GM23338 (cell line): ENCODE measurements around the gene ADGRG1. TPM values are rescaled to one million over a fixed set of nuclear protein-coding genes. Genes with fewer than 3 reads are reported as not detected.

ENCODE experiments used
- ATAC-seq: fragments of 200-7000 bp; cut with Tn5 transposase; 3 replicates; pipeline ENCODE4 v1.9.1; 2020
- DNase-seq: peaks from one replicate; pipeline ENCODE4 v3.0.0-alpha.2; 2015; ENCODE audit warnings: low spot score
- H2AFZ ChIP-seq: fragments of 200-600 bp; sonication (generic); 2 replicates; pipeline ENCODE4 v1.8.0; 2016; ENCODE audit warnings: antibody characterized with exemption, mild to moderate bottlenecking, moderate library complexity
- H3F3A ChIP-seq: fragments of 200-600 bp; sonication (generic); replicated peaks from 2 replicates; pipeline ENCODE4 v1.8.0; 2017; ENCODE audit warnings: antibody characterized with exemption, mixed run types, low read depth
- H3K27ac ChIP-seq: fragments of 200-600 bp; sonication (generic); 2 replicates; pipeline ENCODE4 v1.6.1; 2016; ENCODE audit warnings: low read depth
- H3K27me3 ChIP-seq: fragments of 200-600 bp; sonication (generic); 2 replicates; pipeline ENCODE4 v1.8.0; 2016; ENCODE audit warnings: mild to moderate bottlenecking, mixed run types, moderate library complexity; ENCODE audit not compliant: insufficient read depth
- H3K36me3 ChIP-seq: fragments of 200-600 bp; sonication (generic); 2 replicates; pipeline ENCODE4 v1.8.0; 2016; ENCODE audit warnings: mild to moderate bottlenecking; ENCODE audit not compliant: insufficient read depth
- H3K4me1 ChIP-seq: fragments of 200-600 bp; sonication (generic); 2 replicates; pipeline ENCODE4 v1.8.0; 2016; ENCODE audit warnings: mild to moderate bottlenecking, moderate library complexity; ENCODE audit not compliant: insufficient read depth
- H3K4me2 ChIP-seq: fragments of 200-600 bp; sonication (generic); 2 replicates; pipeline ENCODE4 v1.7.1; 2017; ENCODE audit warnings: mixed run types
- H3K4me3 ChIP-seq: fragments of 200-600 bp; sonication (generic); 2 replicates; pipeline ENCODE4 v1.6.1; 2016; ENCODE audit warnings: mixed run types
- H3K79me2 ChIP-seq: fragments of 200-600 bp; sonication (generic); replicated peaks from 2 replicates; pipeline ENCODE4 v1.8.0; 2017; ENCODE audit warnings: mild to moderate bottlenecking; ENCODE audit not compliant: insufficient read depth
- H3K9me2 ChIP-seq: fragments of 200-600 bp; sonication (generic); 2 replicates; pipeline ENCODE4 v1.8.0; 2017; ENCODE audit not compliant: insufficient read depth
- H4K20me1 ChIP-seq: fragments of 200-600 bp; sonication (generic); replicated peaks from 2 replicates; pipeline ENCODE4 v1.8.0; 2017; ENCODE audit warnings: mild to moderate bottlenecking; ENCODE audit not compliant: insufficient read depth
- H3K27ac Mint-ChIP-seq: 2 replicates; pipeline ENCODE4 v1.8.0; 2020; ENCODE audit warnings: inconsistent platforms, mild to moderate bottlenecking, moderate library complexity, mixed read lengths
- H3K27me3 Mint-ChIP-seq: 3 replicates; pipeline ENCODE4 v1.8.0; 2022; ENCODE audit warnings: low read depth, mild to moderate bottlenecking, moderate library complexity, mixed read lengths, inconsistent platforms; ENCODE audit not compliant: insufficient read depth, poor library complexity
- H3K36me3 Mint-ChIP-seq: 3 replicates; pipeline ENCODE4 v1.8.0; 2021; ENCODE audit warnings: low read depth, mild to moderate bottlenecking, inconsistent platforms, moderate library complexity, mixed read lengths
- H3K4me1 Mint-ChIP-seq: 3 replicates; pipeline ENCODE4 v1.8.0; 2020; ENCODE audit warnings: mild to moderate bottlenecking, inconsistent platforms, mixed read lengths
- H3K4me3 Mint-ChIP-seq: 3 replicates; pipeline ENCODE4 v1.8.0; 2021; ENCODE audit warnings: moderate library complexity, mild to moderate bottlenecking, inconsistent platforms, mixed read lengths
- H3K9me3 Mint-ChIP-seq: 3 replicates; pipeline ENCODE4 v1.8.0; 2020; ENCODE audit warnings: moderate library complexity, mild to moderate bottlenecking, inconsistent platforms, mixed read lengths
- EZH2 ChIP-seq: fragments of 200-600 bp; sonication (generic); IDR thresholded peaks from one replicate; pipeline ENCODE4 v1.8.0; 2017; ENCODE audit warnings: antibody characterized with exemption, mild to moderate bottlenecking, low read depth; ENCODE audit not compliant: unreplicated experiment
- EZH2phosphoT487 ChIP-seq: fragments of 200-600 bp; sonication (generic); IDR thresholded peaks from one replicate; pipeline ENCODE4 v1.8.1; 2018; ENCODE audit warnings: antibody characterized with exemption; ENCODE audit not compliant: unreplicated experiment
- POLR2AphosphoS5 ChIP-seq: IDR thresholded peaks from 2 replicates; pipeline ENCODE4 v1.6.1; 2016; ENCODE audit warnings: antibody characterized with exemption, low read depth
- STAT1 ChIP-seq: IDR thresholded peaks from one replicate; pipeline ENCODE4 v1.6.1; 2016; ENCODE audit warnings: antibody characterized with exemption; ENCODE audit not compliant: unreplicated experiment
- ZNF331 ChIP-seq: fragments of 250-450 bp; sonication (Bioruptor Pico); IDR thresholded peaks from 2 replicates; pipeline ENCODE4 v1.5.0; 2020; ENCODE audit warnings: low read depth, mild to moderate bottlenecking, moderate library complexity
- polyA plus RNA-seq: library from polyadenylated mRNA; unstranded; fragments of >200 nt; fragmentation: Nextera tagmentation; extraction: Ambion mirVana; gene quantifications from 2 replicates; pipeline ENCODE4 v1.2.1, GENCODE V29; 2016
- total RNA-seq: library from RNA; depleted of rRNA; stranded (reverse); fragments of >200 nt; shearing (Covaris generic); gene quantifications from 2 replicates; pipeline ENCODE4 v1.2.3, GENCODE V29; 2014
- TF ChIP-seq, protein P1 (sequence below): IDR thresholded peaks from one replicate; pipeline ENCODE4 v1.6.1; 2018; ENCODE audit warnings: antibody characterized with exemption; ENCODE audit not compliant: unreplicated experiment
- TF ChIP-seq, protein P2 (sequence below): fragments of 250-450 bp; sonication (Bioruptor Pico); IDR thresholded peaks from 2 replicates; pipeline ENCODE4 v1.5.0; 2020; ENCODE audit warnings: mild to moderate bottlenecking, moderate library complexity

Gene ADGRG1
- total and polyA plus RNA-seq, 2 experiments from 2014 or later, result 0.14 to 0.47 TPM

DNA sequence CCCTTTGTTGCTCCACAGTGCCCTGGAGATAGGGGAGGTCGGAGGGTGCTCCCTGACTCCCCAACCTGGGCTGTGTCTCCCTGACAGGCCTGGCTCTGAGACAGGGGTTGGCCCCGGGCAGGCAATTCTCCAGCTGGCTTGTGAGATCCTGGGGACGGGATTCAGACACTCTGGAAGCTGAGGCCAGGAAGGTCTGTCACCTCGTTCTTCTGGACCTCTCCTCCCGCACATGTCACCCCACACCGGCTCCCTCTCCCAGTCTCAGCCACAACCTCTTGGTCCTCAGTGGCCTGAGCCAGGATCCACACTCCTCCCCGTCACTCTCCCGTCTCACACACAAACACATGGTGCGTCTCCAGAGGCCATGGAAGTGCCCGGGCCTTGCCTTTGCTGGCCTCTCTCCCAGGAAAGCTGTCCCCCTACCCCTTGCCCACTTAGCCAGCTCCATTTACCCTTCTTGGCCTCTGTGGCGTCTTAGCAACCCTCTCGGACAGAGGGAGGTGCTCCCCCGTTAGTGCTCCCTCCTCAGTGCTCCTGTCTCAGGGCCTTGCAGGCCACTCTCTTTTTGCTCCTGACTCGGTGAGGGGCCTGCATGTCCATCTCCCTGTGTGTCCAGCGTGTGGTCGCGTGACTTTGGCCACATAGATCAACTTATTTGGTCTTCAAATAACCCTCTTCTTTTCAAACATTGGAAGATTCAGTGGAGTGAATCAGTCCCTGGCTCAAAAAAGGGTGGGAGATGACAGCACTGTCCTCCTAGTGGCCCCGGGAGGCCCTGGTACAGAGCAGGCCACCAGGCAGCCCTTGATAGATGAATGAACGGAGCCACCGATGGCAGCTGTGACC lies 40.4 kb downstream of the ADGRG1 start:
- Mint-ChIP-seq H3K4me3 (no peak overlapping the region), H3K36me3 (no peaks in the 10 kb centered on the region)

More for the DNA sequence above, 40.4 kb downstream of the ADGRG1 start:
- DNase-seq (no peak), ATAC-seq (no peak)
- Histone ChIP-seq H3K27ac (no peak overlapping the region), H3K79me2 (no peaks in the 10 kb centered on the region), H3K9me2 (no peaks in the 10 kb centered on the region), H3K36me3 (no peaks in the 10 kb centered on the region), H3K4me3 (no peak overlapping the region), H3K4me1 (no peaks in the 10 kb centered on the region), H4K20me1 (no peaks in the 10 kb centered on the region), H3K4me2 (no peak overlapping the region), H3F3A (no peaks in the 10 kb centered on the region), H3K27me3 (no peaks in the 10 kb centered on the region), H2AFZ (no peak overlapping the region)
- TF ChIP-seq EZH2 (no peak), EZH2phosphoT487 (no peak), POLR2AphosphoS5 (no peak), STAT1 (no peak), ZNF331 (CRISPR knock-in tag) (no peak)
- TF ChIP-seq, protein P1, sequence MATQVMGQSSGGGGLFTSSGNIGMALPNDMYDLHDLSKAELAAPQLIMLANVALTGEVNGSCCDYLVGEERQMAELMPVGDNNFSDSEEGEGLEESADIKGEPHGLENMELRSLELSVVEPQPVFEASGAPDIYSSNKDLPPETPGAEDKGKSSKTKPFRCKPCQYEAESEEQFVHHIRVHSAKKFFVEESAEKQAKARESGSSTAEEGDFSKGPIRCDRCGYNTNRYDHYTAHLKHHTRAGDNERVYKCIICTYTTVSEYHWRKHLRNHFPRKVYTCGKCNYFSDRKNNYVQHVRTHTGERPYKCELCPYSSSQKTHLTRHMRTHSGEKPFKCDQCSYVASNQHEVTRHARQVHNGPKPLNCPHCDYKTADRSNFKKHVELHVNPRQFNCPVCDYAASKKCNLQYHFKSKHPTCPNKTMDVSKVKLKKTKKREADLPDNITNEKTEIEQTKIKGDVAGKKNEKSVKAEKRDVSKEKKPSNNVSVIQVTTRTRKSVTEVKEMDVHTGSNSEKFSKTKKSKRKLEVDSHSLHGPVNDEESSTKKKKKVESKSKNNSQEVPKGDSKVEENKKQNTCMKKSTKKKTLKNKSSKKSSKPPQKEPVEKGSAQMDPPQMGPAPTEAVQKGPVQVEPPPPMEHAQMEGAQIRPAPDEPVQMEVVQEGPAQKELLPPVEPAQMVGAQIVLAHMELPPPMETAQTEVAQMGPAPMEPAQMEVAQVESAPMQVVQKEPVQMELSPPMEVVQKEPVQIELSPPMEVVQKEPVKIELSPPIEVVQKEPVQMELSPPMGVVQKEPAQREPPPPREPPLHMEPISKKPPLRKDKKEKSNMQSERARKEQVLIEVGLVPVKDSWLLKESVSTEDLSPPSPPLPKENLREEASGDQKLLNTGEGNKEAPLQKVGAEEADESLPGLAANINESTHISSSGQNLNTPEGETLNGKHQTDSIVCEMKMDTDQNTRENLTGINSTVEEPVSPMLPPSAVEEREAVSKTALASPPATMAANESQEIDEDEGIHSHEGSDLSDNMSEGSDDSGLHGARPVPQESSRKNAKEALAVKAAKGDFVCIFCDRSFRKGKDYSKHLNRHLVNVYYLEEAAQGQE, result no peak
- TF ChIP-seq, protein P2, sequence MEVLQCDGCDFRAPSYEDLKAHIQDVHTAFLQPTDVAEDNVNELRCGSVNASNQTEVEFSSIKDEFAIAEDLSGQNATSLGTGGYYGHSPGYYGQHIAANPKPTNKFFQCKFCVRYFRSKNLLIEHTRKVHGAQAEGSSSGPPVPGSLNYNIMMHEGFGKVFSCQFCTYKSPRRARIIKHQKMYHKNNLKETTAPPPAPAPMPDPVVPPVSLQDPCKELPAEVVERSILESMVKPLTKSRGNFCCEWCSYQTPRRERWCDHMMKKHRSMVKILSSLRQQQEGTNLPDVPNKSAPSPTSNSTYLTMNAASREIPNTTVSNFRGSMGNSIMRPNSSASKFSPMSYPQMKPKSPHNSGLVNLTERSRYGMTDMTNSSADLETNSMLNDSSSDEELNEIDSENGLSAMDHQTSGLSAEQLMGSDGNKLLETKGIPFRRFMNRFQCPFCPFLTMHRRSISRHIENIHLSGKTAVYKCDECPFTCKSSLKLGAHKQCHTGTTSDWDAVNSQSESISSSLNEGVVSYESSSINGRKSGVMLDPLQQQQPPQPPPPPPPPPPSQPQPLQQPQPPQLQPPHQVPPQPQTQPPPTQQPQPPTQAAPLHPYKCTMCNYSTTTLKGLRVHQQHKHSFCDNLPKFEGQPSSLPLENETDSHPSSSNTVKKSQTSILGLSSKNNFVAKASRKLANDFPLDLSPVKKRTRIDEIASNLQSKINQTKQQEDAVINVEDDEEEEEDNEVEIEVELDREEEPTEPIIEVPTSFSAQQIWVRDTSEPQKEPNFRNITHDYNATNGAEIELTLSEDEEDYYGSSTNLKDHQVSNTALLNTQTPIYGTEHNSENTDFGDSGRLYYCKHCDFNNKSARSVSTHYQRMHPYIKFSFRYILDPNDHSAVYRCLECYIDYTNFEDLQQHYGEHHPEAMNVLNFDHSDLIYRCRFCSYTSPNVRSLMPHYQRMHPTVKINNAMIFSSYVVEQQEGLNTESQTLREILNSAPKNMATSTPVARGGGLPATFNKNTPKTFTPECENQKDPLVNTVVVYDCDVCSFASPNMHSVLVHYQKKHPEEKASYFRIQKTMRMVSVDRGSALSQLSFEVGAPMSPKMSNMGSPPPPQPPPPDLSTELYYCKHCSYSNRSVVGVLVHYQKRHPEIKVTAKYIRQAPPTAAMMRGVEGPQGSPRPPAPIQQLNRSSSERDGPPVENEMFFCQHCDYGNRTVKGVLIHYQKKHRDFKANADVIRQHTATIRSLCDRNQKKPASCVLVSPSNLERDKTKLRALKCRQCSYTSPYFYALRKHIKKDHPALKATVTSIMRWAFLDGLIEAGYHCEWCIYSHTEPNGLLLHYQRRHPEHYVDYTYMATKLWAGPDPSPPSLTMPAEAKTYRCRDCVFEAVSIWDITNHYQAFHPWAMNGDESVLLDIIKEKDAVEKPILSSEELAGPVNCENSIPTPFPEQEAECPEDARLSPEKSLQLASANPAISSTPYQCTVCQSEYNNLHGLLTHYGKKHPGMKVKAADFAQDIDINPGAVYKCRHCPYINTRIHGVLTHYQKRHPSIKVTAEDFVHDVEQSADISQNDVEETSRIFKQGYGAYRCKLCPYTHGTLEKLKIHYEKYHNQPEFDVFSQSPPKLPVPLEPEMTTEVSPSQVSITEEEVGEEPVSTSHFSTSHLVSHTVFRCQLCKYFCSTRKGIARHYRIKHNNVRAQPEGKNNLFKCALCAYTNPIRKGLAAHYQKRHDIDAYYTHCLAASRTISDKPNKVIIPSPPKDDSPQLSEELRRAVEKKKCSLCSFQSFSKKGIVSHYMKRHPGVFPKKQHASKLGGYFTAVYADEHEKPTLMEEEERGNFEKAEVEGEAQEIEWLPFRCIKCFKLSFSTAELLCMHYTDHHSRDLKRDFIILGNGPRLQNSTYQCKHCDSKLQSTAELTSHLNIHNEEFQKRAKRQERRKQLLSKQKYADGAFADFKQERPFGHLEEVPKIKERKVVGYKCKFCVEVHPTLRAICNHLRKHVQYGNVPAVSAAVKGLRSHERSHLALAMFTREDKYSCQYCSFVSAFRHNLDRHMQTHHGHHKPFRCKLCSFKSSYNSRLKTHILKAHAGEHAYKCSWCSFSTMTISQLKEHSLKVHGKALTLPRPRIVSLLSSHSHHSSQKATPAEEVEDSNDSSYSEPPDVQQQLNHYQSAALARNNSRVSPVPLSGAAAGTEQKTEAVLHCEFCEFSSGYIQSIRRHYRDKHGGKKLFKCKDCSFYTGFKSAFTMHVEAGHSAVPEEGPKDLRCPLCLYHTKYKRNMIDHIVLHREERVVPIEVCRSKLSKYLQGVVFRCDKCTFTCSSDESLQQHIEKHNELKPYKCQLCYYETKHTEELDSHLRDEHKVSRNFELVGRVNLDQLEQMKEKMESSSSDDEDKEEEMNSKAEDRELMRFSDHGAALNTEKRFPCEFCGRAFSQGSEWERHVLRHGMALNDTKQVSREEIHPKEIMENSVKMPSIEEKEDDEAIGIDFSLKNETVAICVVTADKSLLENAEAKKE (CRISPR knock-in tag), result no peak
- H3K9me3 Mint-ChIP-seq, result no peaks in the 10 kb centered on the region; the same call in 1 of the 3 replicates
- H3K27ac Mint-ChIP-seq, result no peak overlapping the region
- peaks cover 9% of the 10 kb centered on the region for H3K27me3 Mint-ChIP-seq
- peaks cover 4% of the 10 kb centered on the region; the same call in 2 of the 3 replicates for H3K4me1 Mint-ChIP-seq
